BE2C (cell line): ENCODE data around the gene AUTS2.

Experiments
- DNase-seq: peaks from one replicate; pipeline ENCODE4 v3.0.0-alpha.2; 2020
- H3K27me3 ChIP-seq: fragments of 250-450 bp; sonication (Bioruptor Pico); 2 replicates; pipeline ENCODE4 v1.5.1; 2020; ENCODE audit warnings: mild to moderate bottlenecking
- H3K36me3 ChIP-seq: fragments of 250-450 bp; sonication (Bioruptor Pico); 2 replicates; pipeline ENCODE4 v1.5.1; 2020; ENCODE audit warnings: mild to moderate bottlenecking
- H3K4me1 ChIP-seq: fragments of 250-450 bp; sonication (Bioruptor Pico); 2 replicates; pipeline ENCODE4 v1.5.1; 2020
- H3K4me3 ChIP-seq: 2 replicates; pipeline ENCODE4 v1.5.1; 2011; ENCODE audit warnings: low read depth, low read length
- H3K9me3 ChIP-seq: fragments of 250-450 bp; sonication (Bioruptor Pico); 2 replicates; pipeline ENCODE4 v1.5.1; 2020
- TF ChIP-seq, protein P1 (sequence below): IDR thresholded peaks from 2 replicates; pipeline ENCODE4 v1.5.1; 2012; ENCODE audit warnings: mild to moderate bottlenecking, low read depth, low read length

Gene AUTS2

GRCh38 chr7:69691734-69692133, 93.5 kb downstream of the AUTS2 start:
- DNase-seq, result no peak
- H3K4me1 ChIP-seq, result peaks cover 7% of the 10 kb centered on the region
- no peak overlapping the region for H3K4me3 ChIP-seq
- H3K9me3 ChIP-seq, result no peaks in the 10 kb centered on the region
- H3K36me3 ChIP-seq, result no peaks in the 10 kb centered on the region
- no peaks in the 10 kb centered on the region for H3K27me3 ChIP-seq
- TF ChIP-seq, protein P1, sequence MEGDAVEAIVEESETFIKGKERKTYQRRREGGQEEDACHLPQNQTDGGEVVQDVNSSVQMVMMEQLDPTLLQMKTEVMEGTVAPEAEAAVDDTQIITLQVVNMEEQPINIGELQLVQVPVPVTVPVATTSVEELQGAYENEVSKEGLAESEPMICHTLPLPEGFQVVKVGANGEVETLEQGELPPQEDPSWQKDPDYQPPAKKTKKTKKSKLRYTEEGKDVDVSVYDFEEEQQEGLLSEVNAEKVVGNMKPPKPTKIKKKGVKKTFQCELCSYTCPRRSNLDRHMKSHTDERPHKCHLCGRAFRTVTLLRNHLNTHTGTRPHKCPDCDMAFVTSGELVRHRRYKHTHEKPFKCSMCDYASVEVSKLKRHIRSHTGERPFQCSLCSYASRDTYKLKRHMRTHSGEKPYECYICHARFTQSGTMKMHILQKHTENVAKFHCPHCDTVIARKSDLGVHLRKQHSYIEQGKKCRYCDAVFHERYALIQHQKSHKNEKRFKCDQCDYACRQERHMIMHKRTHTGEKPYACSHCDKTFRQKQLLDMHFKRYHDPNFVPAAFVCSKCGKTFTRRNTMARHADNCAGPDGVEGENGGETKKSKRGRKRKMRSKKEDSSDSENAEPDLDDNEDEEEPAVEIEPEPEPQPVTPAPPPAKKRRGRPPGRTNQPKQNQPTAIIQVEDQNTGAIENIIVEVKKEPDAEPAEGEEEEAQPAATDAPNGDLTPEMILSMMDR, result no peak

- no peak for DNase-seq
- Histone ChIP-seq H3K4me1 (peaks cover 9% of the 10 kb centered on the region), H3K36me3 (no peaks in the 10 kb centered on the region), H3K4me3 (no peak overlapping the region), H3K27me3 (no peaks in the 10 kb centered on the region), H3K9me3 (no peaks in the 10 kb centered on the region)
- TF ChIP-seq, protein P1, result no peak
Measured at GRCh38 chr7:69692611-69693010, 94.3 kb downstream of the AUTS2 start.

DNA sequence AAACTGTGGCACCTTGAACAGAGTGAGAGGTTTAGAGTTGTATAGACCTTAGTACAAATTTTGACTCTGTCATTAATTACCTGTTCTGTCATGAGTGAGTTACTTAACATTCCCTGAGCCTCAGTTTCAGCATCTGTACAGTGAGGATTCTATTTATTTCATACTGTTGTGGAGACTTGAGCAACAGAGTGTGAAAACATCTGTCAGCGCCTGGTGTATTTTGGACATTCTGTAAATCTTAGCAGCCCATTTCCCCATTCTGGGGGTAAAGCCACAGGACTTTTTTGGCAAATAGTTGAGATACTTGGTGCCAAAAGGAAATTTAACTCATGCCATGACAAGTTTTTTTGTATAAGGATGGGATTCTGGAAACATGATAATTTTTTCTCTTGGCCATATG, 94.8 kb downstream of the AUTS2 start:
- TF ChIP-seq, protein P1, result no peak
- no peak for DNase-seq
- Histone ChIP-seq H3K4me1 (peaks cover 11% of the 10 kb centered on the region), H3K27me3 (no peaks in the 10 kb centered on the region), H3K9me3 (no peaks in the 10 kb centered on the region), H3K4me3 (no peak overlapping the region), H3K36me3 (no peaks in the 10 kb centered on the region)

- DNase-seq, result no peak
- Histone ChIP-seq H3K9me3 (no peaks in the 10 kb centered on the region), H3K4me1 (peaks cover 26% of the 10 kb centered on the region), H3K27me3 (no peaks in the 10 kb centered on the region), H3K4me3 (no peak overlapping the region), H3K36me3 (no peaks in the 10 kb centered on the region)
- TF ChIP-seq, protein P1, result no peak
Measured at GRCh38 chr7:69696054-69696591, 97.8 kb downstream of the AUTS2 start.

DNA sequence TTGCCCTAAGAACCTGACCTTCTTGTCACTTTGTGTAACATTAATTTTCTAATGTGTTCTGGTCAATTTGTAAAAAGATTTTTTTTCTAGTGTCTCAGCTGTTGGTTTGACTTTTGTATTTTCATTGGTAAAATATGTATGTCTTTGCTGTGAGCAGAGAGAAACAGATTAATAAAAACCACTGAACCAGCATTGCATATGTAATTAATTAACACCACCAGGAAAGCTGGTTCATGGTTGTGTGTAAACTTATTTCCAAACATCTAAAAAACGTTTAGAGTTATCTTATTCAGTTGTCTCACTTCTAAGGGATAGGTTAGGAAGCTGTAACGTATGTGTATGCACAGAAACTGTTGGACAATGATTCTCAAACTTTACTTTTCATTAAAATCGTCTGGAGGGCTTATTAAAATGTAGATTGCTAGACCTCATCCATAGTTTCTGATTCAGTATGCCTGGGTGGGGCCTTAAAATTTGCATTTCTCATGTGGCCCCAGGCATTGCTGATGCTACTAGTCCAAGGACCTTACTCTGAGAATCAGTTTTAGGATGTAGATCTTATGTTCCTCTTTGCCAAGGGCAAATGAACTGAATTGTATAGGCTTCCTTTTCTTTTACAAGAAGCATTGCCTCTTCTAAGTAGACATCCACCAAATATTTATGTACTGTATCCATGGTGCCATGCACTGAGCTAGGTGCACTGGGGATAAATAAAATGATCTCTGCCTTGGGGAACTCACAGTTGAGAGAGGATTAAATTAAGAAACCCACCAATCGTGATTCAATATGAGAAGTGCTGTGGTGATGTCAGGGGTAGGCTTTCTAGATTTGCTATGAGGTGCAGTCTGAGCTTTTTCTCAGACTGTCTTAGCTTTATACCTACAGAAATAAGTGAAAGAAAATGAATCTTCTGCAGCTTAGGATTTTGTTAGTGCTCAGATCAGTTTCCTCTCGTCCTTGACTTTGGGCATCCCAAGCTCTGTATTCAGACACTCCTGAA, 98.7 kb downstream of the AUTS2 start:
- no peak for DNase-seq
- Histone ChIP-seq H3K9me3 (no peaks in the 10 kb centered on the region), H3K27me3 (no peaks in the 10 kb centered on the region), H3K4me1 (peaks cover 29% of the 10 kb centered on the region), H3K36me3 (no peaks in the 10 kb centered on the region), H3K4me3 (no peak overlapping the region)
- TF ChIP-seq, protein P1, result no peak
